Activated CD4-positive, alpha-beta T cell treated with anti-CD3 and anti-CD28 coated beads, Interleukin-2, amount 10 ng/mL, durations not matched to agents 24 days and 14 days (primary cell): ENCODE data around the gene PPM1N. TPM values are rescaled to one million over a fixed set of nuclear protein-coding genes. Genes with fewer than 3 reads are reported as not detected.

Experiments
- DNase-seq: peaks from one replicate; pipeline ENCODE4 v3.0.0; 2022
- H3K27ac Mint-ChIP-seq: one replicate; pipeline ENCODE4 v1.8.0; 2022; ENCODE audit warnings: mild to moderate bottlenecking, mixed read lengths
- H3K27me3 Mint-ChIP-seq: one replicate; pipeline ENCODE4 v1.8.0; 2022; ENCODE audit warnings: mixed read lengths
- H3K36me3 Mint-ChIP-seq: one replicate; pipeline ENCODE4 v1.8.0; 2022; ENCODE audit warnings: low read depth, mild to moderate bottlenecking, mixed read lengths
- H3K4me1 Mint-ChIP-seq: one replicate; pipeline ENCODE4 v1.8.0; 2021; ENCODE audit warnings: mixed read lengths
- H3K4me3 Mint-ChIP-seq: one replicate; pipeline ENCODE4 v1.8.0; 2022; ENCODE audit warnings: mild to moderate bottlenecking, moderate library complexity, mixed read lengths
- H3K9me3 Mint-ChIP-seq: one replicate; pipeline ENCODE4 v1.8.0; 2021; ENCODE audit warnings: mixed read lengths
- intact Hi-C: fragments of 100-400 bp; cut with micrococcal nuclease; formaldehyde crosslinking; loops from one replicate; pipeline ENCODE4 v1.15.1; 2023
- total RNA-seq: library from RNA; stranded (reverse); gene quantifications from 2 replicates; pipeline ENCODE4 v1.2.3, GENCODE V29; 2022

PPM1N gene
- total RNA-seq, 1 donor from 2014 or later: 1.9 TPM

DNA sequence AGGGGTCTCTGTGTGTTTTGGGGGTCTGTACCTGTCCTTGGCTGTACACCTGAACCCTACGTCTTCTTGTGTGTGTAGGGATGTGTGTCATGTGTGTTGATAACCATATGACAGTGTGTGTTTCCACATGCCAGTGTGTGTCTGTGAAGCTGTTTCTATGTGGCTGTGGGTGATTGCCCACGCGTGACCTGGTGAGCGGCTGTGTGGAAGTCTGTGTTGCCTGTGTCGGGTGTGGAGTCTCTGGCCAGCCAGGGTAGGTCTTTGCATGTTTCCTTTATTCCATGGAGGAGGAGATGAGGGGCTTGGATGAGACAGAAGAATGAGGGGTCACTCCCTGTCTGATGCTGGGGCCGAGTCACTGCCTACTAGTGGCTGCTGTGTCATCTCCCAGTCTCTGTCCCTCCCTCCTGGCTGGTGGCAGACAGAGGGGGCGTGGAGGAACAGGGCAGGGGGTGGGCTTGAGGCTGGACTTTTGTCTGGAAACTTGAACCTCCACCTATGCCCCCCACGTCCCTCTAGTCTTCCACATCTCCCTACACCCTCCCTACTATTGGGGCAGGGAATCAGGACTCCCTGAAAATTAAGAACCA lies 33.3 kb upstream of the PPM1N start:
- no peak overlapping the region for H3K4me3 Mint-ChIP-seq
- peaks cover 28% of the 10 kb centered on the region for H3K27me3 Mint-ChIP-seq
- peaks cover 14% of the 10 kb centered on the region for H3K4me1 Mint-ChIP-seq
- no peaks in the 10 kb centered on the region for H3K9me3 Mint-ChIP-seq
- intact Hi-C loops: loop anchor here (1.0 kb wide), 1 partner anchor 9 kb away; no protein-coding TSS in a partner anchor
- no peaks in the 10 kb centered on the region for H3K36me3 Mint-ChIP-seq
- DNase-seq: no peak
- H3K27ac Mint-ChIP-seq: no peak overlapping the region

DNA sequence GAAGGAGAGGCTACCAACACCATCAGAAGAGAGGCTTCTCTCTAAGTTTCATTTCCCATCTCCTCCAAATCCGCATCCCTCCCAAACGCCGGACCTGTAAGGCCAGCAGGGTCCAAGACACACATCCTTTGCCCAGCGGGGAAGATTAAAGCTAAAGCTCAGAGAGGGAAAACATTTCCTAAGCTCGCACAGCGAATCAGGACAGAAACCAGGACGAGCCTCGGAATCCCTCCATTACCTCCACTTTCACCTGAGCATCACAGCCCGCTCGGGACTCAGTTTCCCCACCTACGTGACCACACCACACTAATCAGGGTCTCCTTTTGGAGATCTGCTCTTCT lies 31.2 kb upstream of the PPM1N start:
- intact Hi-C loops: no loop called here
- peaks cover 10% of the 10 kb centered on the region for H3K36me3 Mint-ChIP-seq
- peak overlapping the region; percentile 94 for H3K27ac Mint-ChIP-seq
- no peak for DNase-seq
- H3K4me3 Mint-ChIP-seq: peak overlapping the region; percentile 86
- no peaks in the 10 kb centered on the region for H3K9me3 Mint-ChIP-seq
- peaks cover 24% of the 10 kb centered on the region for H3K4me1 Mint-ChIP-seq
- H3K27me3 Mint-ChIP-seq: peaks cover 31% of the 10 kb centered on the region

DNA sequence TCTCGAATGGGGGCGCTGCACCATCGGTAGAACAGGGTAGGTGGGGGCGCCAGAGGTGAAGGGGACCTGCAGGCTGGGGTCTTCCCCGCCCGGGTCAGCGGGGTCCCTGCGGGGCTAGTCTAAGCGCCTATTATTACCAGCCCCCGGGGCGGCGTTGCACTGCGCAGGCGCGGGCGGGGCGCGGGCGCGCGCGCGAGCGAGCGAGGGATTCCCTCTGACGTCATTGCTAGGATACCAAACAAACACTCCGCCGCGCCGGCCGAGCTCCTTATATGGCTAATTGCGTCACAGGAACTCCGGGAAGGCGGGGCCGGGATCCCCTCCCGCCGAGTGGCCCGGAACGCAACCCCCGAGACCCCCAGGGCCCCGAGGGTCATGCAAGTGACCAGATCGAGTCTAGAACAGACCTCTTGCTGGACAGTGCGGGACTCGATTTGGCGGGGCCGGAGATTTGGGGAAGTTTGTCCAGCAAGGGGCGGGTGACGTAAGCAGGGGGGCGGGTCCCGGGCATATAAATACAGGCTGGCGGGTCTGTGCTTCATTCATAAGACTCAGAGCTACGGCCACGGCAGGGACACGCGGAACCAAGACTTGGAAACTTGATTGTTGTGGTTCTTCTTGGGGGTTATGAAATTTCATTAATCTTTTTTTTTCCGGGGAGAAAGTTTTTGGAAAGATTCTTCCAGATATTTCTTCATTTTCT lies 30.6 kb upstream of the PPM1N start, which contains the start of gene FOSB:
Gene FOSB (plus strand): TSS at position 541 of the 703 bp plus-strand sequence. CDS start 591 bp downstream, outside the sequence.
- DNase-seq: peak; percentile 98
- Mint-ChIP-seq H3K27me3 (peaks cover 35% of the 10 kb centered on the region), H3K36me3 (peaks cover 15% of the 10 kb centered on the region), H3K9me3 (no peaks in the 10 kb centered on the region), H3K27ac (peak within 1 kb of the TSS; percentile 94), H3K4me3 (peak within 1 kb of the TSS; percentile 86), H3K4me1 (peaks cover 24% of the 10 kb centered on the region)
- intact Hi-C loops: no loop called here

DNA sequence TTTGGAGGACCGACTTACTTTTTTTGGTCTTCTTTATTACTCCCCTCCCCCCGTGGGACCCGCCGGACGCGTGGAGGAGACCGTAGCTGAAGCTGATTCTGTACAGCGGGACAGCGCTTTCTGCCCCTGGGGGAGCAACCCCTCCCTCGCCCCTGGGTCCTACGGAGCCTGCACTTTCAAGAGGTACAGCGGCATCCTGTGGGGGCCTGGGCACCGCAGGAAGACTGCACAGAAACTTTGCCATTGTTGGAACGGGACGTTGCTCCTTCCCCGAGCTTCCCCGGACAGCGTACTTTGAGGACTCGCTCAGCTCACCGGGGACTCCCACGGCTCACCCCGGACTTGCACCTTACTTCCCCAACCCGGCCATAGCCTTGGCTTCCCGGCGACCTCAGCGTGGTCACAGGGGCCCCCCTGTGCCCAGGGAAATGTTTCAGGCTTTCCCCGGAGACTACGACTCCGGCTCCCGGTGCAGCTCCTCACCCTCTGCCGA lies 30.0 kb upstream of the PPM1N start:
- Mint-ChIP-seq H3K9me3 (no peaks in the 10 kb centered on the region), H3K27ac (peak overlapping the region; percentile 94), H3K4me3 (peak overlapping the region; percentile 86), H3K36me3 (peaks cover 19% of the 10 kb centered on the region), H3K27me3 (peaks cover 38% of the 10 kb centered on the region), H3K4me1 (peaks cover 28% of the 10 kb centered on the region)
- DNase-seq: peak; percentile 90
- intact Hi-C loops: no loop called here

DNA sequence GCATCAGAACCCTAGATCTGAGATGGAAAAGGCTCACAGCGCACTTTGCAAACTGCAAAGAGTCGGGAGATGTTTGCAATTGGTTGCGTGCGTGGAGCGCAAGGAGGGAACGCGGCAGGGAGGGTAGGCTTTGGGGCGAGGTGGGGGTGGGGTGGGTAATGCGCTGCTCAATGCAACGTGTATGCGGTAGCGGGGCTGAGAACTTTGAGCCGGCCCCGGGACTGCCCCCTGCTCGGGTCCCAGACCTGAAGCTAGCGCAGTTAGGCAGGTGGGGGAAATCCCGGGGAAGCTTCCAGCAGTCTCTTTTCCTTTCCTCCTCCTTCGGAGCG lies 29.5 kb upstream of the PPM1N start:
- peaks cover 43% of the 10 kb centered on the region for H3K27me3 Mint-ChIP-seq
- no peaks in the 10 kb centered on the region for H3K9me3 Mint-ChIP-seq
- H3K36me3 Mint-ChIP-seq: peaks cover 24% of the 10 kb centered on the region
- H3K4me3 Mint-ChIP-seq: peak overlapping the region; percentile 86
- H3K27ac Mint-ChIP-seq: peak overlapping the region; percentile 94
- intact Hi-C loops: loop anchor here (1.0 kb wide), 2 partner anchors 10 to 18 kb away; no protein-coding TSS in a partner anchor
- DNase-seq: no peak
- peaks cover 28% of the 10 kb centered on the region for H3K4me1 Mint-ChIP-seq

DNA sequence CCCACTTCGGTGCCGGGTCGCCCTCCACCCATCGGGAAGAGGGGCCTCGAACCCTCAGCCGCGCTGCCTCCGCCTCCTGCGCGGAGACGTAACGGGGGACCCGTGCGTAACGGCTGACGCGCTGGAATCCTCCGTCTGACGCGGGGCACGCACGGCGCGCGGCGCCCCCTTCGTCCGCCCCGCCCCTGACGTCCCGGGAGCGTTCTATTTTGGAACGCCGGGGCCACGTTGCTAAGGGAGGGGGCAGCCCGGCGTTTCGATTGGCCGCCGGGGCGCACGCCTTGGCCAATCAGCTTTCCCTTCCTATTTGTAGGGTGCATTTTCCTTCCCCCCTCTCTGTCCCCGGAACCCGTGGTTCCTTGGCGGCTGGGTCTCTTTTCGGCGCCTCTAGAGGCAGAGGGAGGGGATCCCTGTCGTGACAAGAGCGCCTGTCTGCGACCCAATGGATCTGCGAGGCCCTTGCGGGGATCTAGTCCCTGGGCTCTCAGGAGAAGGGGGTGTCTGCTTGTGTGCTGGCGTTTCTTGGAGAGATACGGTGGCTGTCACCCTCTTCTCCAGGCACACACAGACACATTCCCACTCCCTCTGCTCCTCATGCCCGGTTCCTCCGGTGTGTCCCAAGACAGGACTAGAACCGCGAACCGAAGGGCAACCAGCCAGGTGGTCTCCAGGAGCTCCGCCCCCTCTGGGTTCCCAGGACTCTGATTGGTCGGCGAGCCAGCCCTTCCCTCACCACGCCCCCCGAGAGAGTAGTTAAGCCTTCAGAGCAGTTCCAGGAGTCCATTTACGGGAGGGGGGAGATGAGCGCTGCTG lies 28.9 kb upstream of the PPM1N start:
- Mint-ChIP-seq H3K4me1 (peaks cover 28% of the 10 kb centered on the region), H3K4me3 (peak overlapping the region; percentile 86), H3K36me3 (peaks cover 26% of the 10 kb centered on the region), H3K9me3 (no peaks in the 10 kb centered on the region), H3K27me3 (peaks cover 49% of the 10 kb centered on the region), H3K27ac (peak overlapping the region; percentile 94)
- intact Hi-C loops: loop anchor here (1.0 kb wide), 2 partner anchors 9 to 19 kb away; no protein-coding TSS in a partner anchor
- peak; percentile 98 for DNase-seq

DNA sequence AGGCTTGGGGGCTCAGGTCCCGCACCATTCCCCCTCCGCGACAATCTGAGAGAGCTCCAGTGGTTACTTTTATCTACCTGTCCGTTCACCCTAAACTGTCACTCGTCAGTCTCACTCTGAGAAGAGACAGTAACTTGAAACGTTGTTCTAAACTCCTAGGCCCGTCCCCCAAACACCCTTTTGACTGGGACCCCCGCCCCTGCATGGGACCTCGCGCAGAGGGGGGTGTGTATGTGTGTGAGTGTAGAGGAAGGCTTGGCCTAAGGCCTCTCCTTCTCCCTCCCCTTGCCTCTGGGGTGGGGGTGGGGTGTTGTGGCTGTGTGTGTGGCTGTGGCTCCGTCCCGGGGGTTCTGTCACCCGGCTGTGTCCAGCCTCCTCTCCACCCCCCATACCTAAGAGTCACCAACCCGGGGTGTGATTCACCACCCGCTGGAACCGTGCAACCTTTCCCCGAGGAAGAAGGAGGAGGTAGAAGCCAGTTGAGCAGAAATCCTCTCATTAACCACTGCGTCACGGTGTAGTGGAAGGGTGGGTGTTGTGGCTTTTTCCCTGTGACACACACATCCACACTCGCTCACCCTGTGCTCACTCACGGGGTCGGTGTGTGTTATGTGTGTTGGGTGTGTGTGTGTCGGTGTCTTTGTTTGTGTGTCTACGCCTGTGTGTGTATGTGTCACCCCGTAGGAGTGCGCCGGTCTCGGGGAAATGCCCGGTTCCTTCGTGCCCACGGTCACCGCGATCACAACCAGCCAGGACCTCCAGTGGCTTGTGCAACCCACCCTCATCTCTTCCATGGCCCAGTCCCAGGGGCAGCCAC lies 28.1 kb upstream of the PPM1N start:
- Mint-ChIP-seq H3K27ac (peak overlapping the region; percentile 94), H3K4me1 (peaks cover 34% of the 10 kb centered on the region), H3K36me3 (peaks cover 30% of the 10 kb centered on the region), H3K4me3 (peak overlapping the region; percentile 86), H3K9me3 (no peaks in the 10 kb centered on the region), H3K27me3 (peaks cover 51% of the 10 kb centered on the region)
- intact Hi-C loops: loop anchor here (1.0 kb wide), 2 partner anchors 8 to 20 kb away; no protein-coding TSS in a partner anchor
- DNase-seq: peak; percentile 87

DNA sequence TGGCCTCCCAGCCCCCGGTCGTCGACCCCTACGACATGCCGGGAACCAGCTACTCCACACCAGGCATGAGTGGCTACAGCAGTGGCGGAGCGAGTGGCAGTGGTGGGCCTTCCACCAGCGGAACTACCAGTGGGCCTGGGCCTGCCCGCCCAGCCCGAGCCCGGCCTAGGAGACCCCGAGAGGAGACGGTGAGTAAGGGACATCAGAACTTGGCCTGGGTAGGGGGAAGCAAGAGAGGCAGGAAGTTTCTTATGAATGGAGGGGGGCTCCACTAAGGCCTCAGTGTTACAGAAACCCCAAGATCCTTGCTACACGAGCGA lies 27.5 kb upstream of the PPM1N start:
- Mint-ChIP-seq H3K4me3 (peak overlapping the region; percentile 86), H3K9me3 (no peaks in the 10 kb centered on the region), H3K27ac (peak overlapping the region; percentile 94), H3K4me1 (peaks cover 35% of the 10 kb centered on the region), H3K27me3 (peaks cover 51% of the 10 kb centered on the region), H3K36me3 (peaks cover 30% of the 10 kb centered on the region)
- intact Hi-C loops: no loop called here
- DNase-seq: peak; percentile 81

DNA sequence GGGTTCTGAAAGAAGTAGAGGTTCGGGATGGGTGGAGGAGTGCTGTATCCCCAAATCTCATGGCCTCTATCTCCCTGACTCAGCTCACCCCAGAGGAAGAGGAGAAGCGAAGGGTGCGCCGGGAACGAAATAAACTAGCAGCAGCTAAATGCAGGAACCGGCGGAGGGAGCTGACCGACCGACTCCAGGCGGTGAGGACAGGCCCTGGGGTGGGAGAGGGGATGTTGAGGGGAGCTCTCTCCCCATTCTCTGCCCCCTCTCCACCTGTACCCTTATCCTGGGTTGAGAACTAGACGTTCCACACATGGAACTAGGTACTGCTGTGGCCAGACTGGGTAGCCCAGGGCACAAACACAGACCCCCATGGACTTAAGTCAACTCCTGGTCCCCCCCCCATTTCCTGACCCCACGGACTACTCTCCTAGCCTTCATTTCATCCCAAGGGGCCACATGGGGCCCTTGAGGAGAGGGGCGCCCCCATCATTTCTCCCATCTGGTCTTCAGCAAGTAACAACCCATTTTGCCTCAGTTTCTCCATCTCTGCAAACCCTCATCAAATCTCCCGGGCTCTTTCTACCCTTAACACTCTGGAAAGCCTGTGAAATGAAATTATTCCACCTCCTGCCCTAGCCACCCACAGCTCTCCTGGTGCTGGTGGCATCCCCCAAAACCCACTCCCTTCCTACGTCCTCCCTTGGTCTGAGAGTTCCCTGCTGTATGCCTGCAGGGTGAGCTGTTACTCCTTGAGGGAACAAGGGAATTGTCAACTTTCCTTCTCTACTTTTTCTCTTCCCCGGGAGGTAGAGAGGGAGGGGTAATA lies 26.9 kb upstream of the PPM1N start:
- intact Hi-C loops: no loop called here
- Mint-ChIP-seq H3K27ac (no peak overlapping the region), H3K9me3 (no peaks in the 10 kb centered on the region), H3K4me3 (peak overlapping the region; percentile 42), H3K27me3 (peaks cover 50% of the 10 kb centered on the region), H3K36me3 (peaks cover 30% of the 10 kb centered on the region), H3K4me1 (peaks cover 35% of the 10 kb centered on the region)
- DNase-seq: peak; percentile 77

DNA sequence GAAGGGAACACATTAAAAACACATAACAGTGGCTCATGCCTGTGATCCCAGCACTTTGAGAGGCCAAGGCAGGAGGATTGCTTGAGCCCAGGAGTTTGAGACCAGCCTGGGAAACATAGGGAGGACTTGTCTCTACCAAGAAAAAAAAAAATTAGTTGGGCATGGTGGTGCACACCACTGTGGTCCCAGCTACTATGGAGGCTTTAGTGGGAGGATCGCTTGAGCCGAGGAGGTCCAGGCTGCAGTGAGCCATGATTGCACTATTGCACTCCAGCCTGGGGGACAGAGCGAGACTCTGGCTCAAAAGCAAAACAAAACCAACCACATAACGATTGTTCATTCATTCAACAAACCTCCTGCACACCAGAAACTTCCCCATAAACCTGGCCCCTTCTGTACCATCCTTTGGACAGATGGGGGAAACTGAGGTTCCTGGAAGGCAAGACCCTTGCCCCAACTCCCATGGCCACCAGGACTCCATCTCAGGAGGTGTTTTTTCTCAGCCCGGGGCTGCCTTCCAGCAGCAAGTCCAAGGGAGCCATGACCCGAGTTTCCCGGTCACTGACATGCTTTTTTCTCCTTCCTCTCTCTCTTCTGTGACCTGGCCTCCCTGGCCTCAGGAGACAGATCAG lies 26.2 kb upstream of the PPM1N start:
- Mint-ChIP-seq H3K36me3 (peaks cover 30% of the 10 kb centered on the region), H3K4me1 (peaks cover 37% of the 10 kb centered on the region), H3K27me3 (peaks cover 53% of the 10 kb centered on the region), H3K4me3 (peak overlapping the region; percentile 42), H3K27ac (no peak overlapping the region), H3K9me3 (no peaks in the 10 kb centered on the region)
- intact Hi-C loops: no loop called here
- DNase-seq: peak; percentile 75

DNA sequence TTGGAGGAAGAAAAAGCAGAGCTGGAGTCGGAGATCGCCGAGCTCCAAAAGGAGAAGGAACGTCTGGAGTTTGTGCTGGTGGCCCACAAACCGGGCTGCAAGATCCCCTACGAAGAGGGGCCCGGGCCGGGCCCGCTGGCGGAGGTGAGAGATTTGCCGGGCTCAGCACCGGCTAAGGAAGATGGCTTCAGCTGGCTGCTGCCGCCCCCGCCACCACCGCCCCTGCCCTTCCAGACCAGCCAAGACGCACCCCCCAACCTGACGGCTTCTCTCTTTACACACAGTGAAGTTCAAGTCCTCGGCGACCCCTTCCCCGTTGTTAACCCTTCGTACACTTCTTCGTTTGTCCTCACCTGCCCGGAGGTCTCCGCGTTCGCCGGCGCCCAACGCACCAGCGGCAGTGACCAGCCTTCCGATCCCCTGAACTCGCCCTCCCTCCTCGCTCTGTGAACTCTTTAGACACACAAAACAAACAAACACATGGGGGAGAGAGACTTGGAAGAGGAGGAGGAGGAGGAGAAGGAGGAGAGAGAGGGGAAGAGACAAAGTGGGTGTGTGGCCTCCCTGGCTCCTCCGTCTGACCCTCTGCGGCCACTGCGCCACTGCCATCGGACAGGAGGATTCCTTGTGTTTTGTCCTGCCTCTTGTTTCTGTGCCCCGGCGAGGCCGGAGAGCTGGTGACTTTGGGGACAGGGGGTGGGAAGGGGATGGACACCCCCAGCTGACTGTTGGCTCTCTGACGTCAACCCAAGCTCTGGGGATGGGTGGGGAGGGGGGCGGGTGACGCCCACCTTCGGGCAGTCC lies 25.5 kb upstream of the PPM1N start:
- H3K4me1 Mint-ChIP-seq: peaks cover 38% of the 10 kb centered on the region
- H3K4me3 Mint-ChIP-seq: peak overlapping the region; percentile 36
- H3K36me3 Mint-ChIP-seq: peaks cover 30% of the 10 kb centered on the region
- H3K9me3 Mint-ChIP-seq: no peaks in the 10 kb centered on the region
- intact Hi-C loops: no loop called here
- DNase-seq: peak; percentile 81
- peaks cover 55% of the 10 kb centered on the region for H3K27me3 Mint-ChIP-seq
- H3K27ac Mint-ChIP-seq: no peak overlapping the region

DNA sequence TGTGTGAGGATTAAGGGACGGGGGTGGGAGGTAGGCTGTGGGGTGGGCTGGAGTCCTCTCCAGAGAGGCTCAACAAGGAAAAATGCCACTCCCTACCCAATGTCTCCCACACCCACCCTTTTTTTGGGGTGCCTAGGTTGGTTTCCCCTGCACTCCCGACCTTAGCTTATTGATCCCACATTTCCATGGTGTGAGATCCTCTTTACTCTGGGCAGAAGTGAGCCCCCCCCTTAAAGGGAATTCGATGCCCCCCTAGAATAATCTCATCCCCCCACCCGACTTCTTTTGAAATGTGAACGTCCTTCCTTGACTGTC lies 24.9 kb upstream of the PPM1N start:
- DNase-seq: peak; percentile 70
- Mint-ChIP-seq H3K27ac (no peak overlapping the region), H3K4me1 (peaks cover 40% of the 10 kb centered on the region), H3K27me3 (peaks cover 55% of the 10 kb centered on the region), H3K4me3 (no peak overlapping the region), H3K36me3 (peaks cover 30% of the 10 kb centered on the region), H3K9me3 (no peaks in the 10 kb centered on the region)
- intact Hi-C loops: no loop called here
